ENCODE results near the gene FAM187B. TPM values are rescaled to one million over a fixed set of nuclear protein-coding genes. Genes with fewer than 3 reads are reported as not detected.

FAM187B gene
- total and polyA plus RNA-seq, 4 donors, result 0.17 TPM; not detected in 3

- no peak for TF ChIP-seq MAX (IDR thresholded peaks at IDR 0.05)
- no peak for TF ChIP-seq NR2F2 (IDR thresholded peaks at IDR 0.05)
- TF ChIP-seq RXRA (IDR thresholded peaks at IDR 0.05), result no peak
- no peak for TF ChIP-seq SP1 (IDR thresholded peaks at IDR 0.05)
- TF ChIP-seq HNF4A (conservative IDR thresholded peaks at IDR 0.05), result no peak
- TF ChIP-seq RAD21 (IDR thresholded peaks at IDR 0.05), result no peak
- no peak for TF ChIP-seq HNF4G (IDR thresholded peaks at IDR 0.05)
- TF ChIP-seq REST (IDR thresholded peaks at IDR 0.05), result no peak
- TF ChIP-seq TAF1 (conservative IDR thresholded peaks at IDR 0.05), result no peak
- no peak for TF ChIP-seq JUND (IDR thresholded peaks at IDR 0.05)
- TF ChIP-seq ATF3 (IDR thresholded peaks at IDR 0.05), result no peak
- TF ChIP-seq YY1 (IDR thresholded peaks at IDR 0.05), result no peak
- no peak for TF ChIP-seq FOXA2 (IDR thresholded peaks at IDR 0.05)
- TF ChIP-seq GABPA (IDR thresholded peaks at IDR 0.05 in 1 of 2, conservative IDR thresholded peaks at IDR 0.05 in 1 of 2), result no peak
- TF ChIP-seq CTCF (IDR thresholded peaks at IDR 0.05; ENCODE audit: low read depth, low read length, missing input control), result no peak
- no peak for TF ChIP-seq FOXA1 (IDR thresholded peaks at IDR 0.05)
- no peak for TF ChIP-seq EGR1 (IDR thresholded peaks at IDR 0.05; ENCODE audit: low read depth in 2 of 2)
Measured at GRCh38 chr19:35260694-35261304, 32.3 kb upstream of the FAM187B start.

GRCh38 chr19:35257113-35257461, 28.5 kb upstream of the FAM187B start:
- Histone ChIP-seq H3K9me3 (ENCODE audit: control insufficient read depth in 4 of 4, low read length in 3 of 4) (no peaks in the 10 kb centered on the region), H3K4me1 (ENCODE audit: control insufficient read depth in 4 of 4, insufficient read depth in 4 of 4, low read length in 3 of 4) (peaks cover 7 to 82% (median 57%) of the 10 kb centered on the region in 4 donors), H3K9ac (ENCODE audit: low read depth in 1 of 2, low read length in 2 of 2) (no peak overlapping the region), H3K27ac (ENCODE audit: low read depth in 1 of 2, low read length in 2 of 2) (no peak overlapping the region), H3K4me3 (ENCODE audit: low read depth in 1 of 3, low read length in 3 of 3) (no peak overlapping the region), H3K27me3 (ENCODE audit: control insufficient read depth in 4 of 4, insufficient read depth in 4 of 4, low read length in 3 of 4) (no peaks in the 10 kb centered on the region), H3K36me3 (ENCODE audit: control insufficient read depth in 4 of 4, insufficient read depth in 3 of 4, low read depth in 1 of 4, low read length in 3 of 4) (peaks cover 3 to 9% (median 4%) of the 10 kb centered on the region in 4 donors)
- no peak for DNase-seq (ENCODE audit: low spot score)
- 90% methylated on average over 9 of the region's 9 CpGs for WGBS
- TF ChIP-seq TAF1 (conservative IDR thresholded peaks at IDR 0.05), result no peak
- TF ChIP-seq FOXA2 (IDR thresholded peaks at IDR 0.05), result no peak
- TF ChIP-seq REST (IDR thresholded peaks at IDR 0.05), result no peak

More at GRCh38 chr19:35260694-35261304, 32.3 kb upstream of the FAM187B start:
- WGBS, result 84% methylated on average over 10 of the region's 10 CpGs
- DNase-seq (ENCODE audit: low spot score), result no peak
- Histone ChIP-seq H3K27ac (ENCODE audit: low read depth in 1 of 2, low read length in 2 of 2) (no peak overlapping the region), H3K36me3 (ENCODE audit: control insufficient read depth in 4 of 4, insufficient read depth in 3 of 4, low read depth in 1 of 4, low read length in 3 of 4) (peaks cover 0 to 10% (median 4%) of the 10 kb centered on the region in 4 donors), H3K4me3 (ENCODE audit: low read depth in 1 of 3, low read length in 3 of 3) (no peak overlapping the region), H3K9me3 (ENCODE audit: control insufficient read depth in 4 of 4, low read length in 3 of 4) (no peaks in the 10 kb centered on the region), H3K4me1 (ENCODE audit: control insufficient read depth in 4 of 4, insufficient read depth in 4 of 4, low read length in 3 of 4) (peaks cover 7 to 73% (median 53%) of the 10 kb centered on the region in 4 donors), H3K9ac (ENCODE audit: low read depth in 1 of 2, low read length in 2 of 2) (no peak overlapping the region), H3K27me3 (ENCODE audit: control insufficient read depth in 4 of 4, insufficient read depth in 4 of 4, low read length in 3 of 4) (no peaks in the 10 kb centered on the region)

Measured in liver (tissue), 9 donors.